Measurements from ENCODE around the gene CCL27.
A peak's percentile ranks its signal among the peaks of the same experiment; 100 is the strongest.

The CCL27 gene

DNA sequence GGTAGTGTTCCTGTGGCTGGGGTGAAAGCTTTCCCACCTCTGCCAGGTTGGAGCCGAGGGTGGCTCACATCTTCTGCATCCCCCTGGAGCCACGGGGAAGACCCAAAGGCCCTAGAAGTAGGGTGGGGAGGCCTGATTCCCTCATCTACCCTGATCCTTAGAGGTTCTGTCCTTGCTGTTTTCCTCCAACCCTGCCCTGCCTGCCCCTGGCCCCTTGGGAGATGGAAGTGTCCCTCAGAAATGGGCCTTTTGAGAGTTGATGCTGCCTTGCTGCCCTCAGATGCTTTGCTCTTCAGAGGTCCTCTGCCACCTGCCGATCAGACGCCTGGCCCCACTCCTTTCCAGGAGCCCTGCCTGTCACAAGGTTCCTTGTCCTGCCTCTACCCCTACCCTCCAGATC lies 22.4 kb upstream of the CCL27 start:
- no peak for DNase-seq (ENCODE audit: low spot score)

DNA sequence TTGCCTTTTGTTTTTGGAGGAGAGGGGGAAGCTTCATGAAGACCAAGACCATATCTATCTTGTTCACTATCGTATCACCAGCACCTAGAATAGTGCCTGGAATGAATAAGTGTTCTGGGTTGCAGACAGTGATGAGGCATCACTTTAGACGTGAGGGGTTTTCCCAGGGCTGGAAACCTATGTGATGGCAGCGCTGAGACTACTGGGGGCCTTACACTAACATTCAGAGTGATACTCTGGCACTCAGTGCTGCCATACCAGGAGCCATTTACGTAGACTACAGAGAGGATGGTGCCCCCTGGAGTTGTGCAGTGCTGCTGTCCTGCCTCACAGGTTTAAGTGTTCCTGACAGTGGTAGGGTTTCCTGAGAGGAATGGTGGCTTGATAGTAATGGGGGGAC lies 21.7 kb upstream of the CCL27 start:
- TF ChIP-seq, protein P1, sequence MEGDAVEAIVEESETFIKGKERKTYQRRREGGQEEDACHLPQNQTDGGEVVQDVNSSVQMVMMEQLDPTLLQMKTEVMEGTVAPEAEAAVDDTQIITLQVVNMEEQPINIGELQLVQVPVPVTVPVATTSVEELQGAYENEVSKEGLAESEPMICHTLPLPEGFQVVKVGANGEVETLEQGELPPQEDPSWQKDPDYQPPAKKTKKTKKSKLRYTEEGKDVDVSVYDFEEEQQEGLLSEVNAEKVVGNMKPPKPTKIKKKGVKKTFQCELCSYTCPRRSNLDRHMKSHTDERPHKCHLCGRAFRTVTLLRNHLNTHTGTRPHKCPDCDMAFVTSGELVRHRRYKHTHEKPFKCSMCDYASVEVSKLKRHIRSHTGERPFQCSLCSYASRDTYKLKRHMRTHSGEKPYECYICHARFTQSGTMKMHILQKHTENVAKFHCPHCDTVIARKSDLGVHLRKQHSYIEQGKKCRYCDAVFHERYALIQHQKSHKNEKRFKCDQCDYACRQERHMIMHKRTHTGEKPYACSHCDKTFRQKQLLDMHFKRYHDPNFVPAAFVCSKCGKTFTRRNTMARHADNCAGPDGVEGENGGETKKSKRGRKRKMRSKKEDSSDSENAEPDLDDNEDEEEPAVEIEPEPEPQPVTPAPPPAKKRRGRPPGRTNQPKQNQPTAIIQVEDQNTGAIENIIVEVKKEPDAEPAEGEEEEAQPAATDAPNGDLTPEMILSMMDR (IDR thresholded peaks at IDR 0.05), result no peak
- Histone ChIP-seq H3K4me3 (no peak overlapping the region), H3K27ac (no peak overlapping the region)
- DNase-seq (ENCODE audit: low spot score), result no peak

More for the DNA sequence above, 22.4 kb upstream of the CCL27 start:
- TF ChIP-seq, protein P1 (IDR thresholded peaks at IDR 0.05), result no peak
- Histone ChIP-seq H3K27ac (peak overlapping the region in 1 of 2 donors; percentile 48), H3K4me3 (no peak overlapping the region)

- TF ChIP-seq, protein P1 (IDR thresholded peaks at IDR 0.05), result no peak
- DNase-seq (ENCODE audit: low spot score), result no peak
- Histone ChIP-seq H3K4me3 (no peak overlapping the region), H3K27ac (peak overlapping the region in 1 of 2 donors; percentile 56)
These were observed 13.4 kb upstream of the CCL27 start for GRCh38 chr9:34675869-34676268.

DNA sequence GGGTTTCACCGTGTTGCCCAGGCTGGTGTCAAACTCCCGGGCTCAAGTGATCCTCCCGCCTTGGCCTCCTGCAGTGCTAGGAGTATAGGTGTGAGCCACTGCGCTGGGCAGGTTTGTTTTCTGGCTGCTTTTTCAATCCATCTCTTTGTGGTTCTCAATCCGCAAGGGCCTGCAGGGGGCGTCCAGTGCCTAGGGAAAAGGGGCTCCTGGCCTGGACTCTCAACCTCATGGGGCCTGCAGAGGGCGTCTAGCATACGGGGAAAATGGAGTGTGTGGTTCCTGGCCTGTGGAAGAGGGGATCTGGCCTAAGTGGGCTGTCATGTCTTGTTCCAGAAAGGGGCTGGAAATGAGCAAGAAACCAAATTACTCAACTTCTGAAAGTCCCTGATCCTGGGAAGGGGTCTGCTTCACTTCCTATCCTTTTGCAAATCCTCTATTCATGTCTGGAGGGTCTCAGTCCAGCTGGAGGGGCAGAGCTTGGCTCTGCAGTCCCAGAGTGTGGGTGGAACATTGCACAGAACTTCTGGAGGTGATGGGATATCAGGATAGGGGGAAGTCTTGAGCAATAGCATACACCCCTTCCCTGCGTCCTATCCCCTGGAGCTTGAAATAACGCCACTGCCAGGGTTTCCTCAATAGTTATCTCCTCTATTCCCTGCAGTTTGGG lies 12.7 kb upstream of the CCL27 start:
- DNase-seq (ENCODE audit: low spot score), result no peak
- Histone ChIP-seq H3K4me3 (no peak overlapping the region), H3K27ac (peak overlapping the region in 1 of 2 donors; percentile 56)
- TF ChIP-seq, protein P1 (IDR thresholded peaks at IDR 0.05), result peak; percentile 23

DNA sequence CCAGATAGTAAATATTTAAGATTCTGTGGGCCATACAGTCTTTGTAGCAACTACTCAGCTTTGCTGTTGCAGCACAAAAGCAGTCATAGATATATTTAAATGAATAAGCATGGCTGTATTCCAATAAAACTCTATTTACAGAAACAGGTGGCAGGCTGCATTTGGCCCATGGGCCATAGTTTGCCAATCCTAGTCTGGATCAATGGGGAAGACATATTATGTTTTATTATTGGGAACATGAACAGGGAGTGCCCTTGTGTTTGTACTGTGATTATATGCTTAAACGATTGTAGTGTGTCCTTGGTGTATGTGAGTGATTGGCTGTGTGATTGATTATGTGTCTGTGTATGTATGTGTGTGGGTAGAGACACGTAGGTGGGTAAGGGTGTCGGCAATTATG lies 12.0 kb upstream of the CCL27 start:
- TF ChIP-seq, protein P1 (IDR thresholded peaks at IDR 0.05), result no peak
- H3K4me3 ChIP-seq, result no peak overlapping the region
- DNase-seq (ENCODE audit: low spot score), result no peak
- no peak overlapping the region for H3K27ac ChIP-seq

GRCh38 chr9:34671307-34671706 lies 8.8 kb upstream of the CCL27 start:
- no peak for DNase-seq (ENCODE audit: low spot score)
- TF ChIP-seq, protein P1 (IDR thresholded peaks at IDR 0.05), result no peak
- Histone ChIP-seq H3K4me3 (no peak overlapping the region), H3K27ac (no peak overlapping the region)

DNA sequence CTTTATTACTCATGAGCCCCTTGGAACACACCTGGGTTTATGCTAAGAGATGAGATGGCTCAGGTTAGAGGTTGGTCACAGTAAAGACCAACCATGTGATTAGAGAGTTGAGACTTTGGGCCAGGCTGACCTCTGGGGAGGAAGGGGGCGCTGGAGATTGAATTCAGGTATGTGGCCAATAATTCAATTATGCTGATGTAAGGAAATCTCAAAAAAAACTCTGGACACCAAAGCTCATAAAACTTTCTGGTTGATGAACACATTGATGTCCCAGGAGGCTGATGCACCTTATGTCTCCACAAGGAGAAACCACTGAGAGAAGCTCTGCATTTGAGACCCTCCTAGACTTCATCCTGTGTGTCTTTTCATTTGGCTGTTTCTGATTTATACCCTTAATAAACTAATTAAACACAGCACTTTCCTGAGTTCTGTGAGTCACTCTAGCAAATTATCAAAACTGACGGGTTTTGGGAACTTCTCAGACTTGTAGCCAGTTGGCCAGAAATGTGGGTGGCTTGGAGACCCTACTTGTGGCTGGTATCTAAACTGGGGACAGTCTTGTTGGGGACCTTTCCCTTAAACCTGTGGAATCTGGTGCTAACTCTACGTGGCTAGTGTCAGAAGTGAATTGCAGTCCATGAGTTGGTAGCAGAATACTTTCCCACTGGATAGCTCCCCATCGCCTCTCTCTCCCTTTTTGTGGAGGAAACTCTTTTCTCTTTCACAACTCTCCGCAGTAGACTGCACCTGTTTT lies 7.5 kb upstream of the CCL27 start:
- TF ChIP-seq, protein P1 (IDR thresholded peaks at IDR 0.05), result no peak
- Histone ChIP-seq H3K27ac (no peak overlapping the region), H3K4me3 (no peak overlapping the region)
- DNase-seq (ENCODE audit: low spot score), result no peak
